Hematopoietic multipotent progenitor cell treated with erythropoietin and hydrocortisone succinate and interleukin-3 and kit ligand, for 15 days (in vitro differentiated cells): Measurements from ENCODE around the gene DNAJC5G.
"Not testable (repeated sequence)": the region's sequence is repeated elsewhere in the genome, so short reads cannot be mapped to it uniquely, and the experiment has no call there.

Source experiments
- DNase-seq: peaks from one replicate; pipeline ENCODE4 v3.0.0-alpha.2; 2015; ENCODE audit warnings: low spot score

The DNAJC5G gene

DNA sequence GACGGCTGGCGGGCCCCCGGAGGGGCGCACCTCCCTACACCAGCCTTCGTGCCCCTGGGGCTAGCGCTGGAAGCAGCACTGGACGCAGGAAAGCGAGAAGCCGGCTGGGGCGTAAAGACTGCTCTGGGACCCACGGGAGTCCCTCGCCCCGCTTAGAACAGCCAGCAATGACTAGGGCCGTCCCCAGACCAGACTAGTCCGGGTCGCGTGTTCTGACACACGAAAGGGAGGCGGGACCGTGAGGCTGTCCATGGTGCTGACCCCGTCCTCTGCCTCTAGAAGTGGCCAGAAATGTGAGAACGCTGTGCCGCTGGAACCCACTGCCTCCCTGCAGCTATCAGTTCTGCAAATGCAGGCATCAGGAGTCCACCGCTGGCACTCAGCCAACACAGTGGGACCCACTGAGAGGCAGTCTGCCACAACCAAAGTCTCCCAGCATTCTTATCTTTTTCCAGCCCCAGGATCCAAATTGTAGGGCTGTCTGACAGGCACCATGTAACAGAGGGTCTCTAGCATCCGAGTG, 33.2 kb downstream of the DNAJC5G start, which contains the start of gene UCN:
UCN (minus strand) TSS at position 87 of the 523 bp plus-strand sequence. CDS start 550 bp downstream, outside the sequence.
- no peak for DNase-seq

DNA sequence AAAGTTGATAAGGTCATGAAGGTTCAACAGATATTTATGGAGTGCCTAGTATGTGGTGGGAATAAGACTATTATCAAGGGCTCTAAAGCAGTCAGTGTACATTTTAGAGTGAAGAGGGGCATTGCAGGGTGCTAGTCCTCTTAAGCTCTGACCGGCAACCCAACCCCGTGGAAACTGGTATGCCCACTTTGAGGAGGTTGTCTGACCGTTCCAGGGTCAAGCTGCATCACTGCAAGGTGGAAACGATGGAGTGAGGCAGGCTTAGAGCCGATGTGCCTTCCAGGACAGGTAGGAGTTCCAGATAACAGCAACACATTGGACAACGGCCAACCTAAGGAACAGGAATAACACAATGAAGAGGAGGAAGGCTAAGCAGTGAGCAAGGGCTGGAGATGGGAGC, 34.4 kb downstream of the DNAJC5G start:
- no peak for DNase-seq

DNA sequence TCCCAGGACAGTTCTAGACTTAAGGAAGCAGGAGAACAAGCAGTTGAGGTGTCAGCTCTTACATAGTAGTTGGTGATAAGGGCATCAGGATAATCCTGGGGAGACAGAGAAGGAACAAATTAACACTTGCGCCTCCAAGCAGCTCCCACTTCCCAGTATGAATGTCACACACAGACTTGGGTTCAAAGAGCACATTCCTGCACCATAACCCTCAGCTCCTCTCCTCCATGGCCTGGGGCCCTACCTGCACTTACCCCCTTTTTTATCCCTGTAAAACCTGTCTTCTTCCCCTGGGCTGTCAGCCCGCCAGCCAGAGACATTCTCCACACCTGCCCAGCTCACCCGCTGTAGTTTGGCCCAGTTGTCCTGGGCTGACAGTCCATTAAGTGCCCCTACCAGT, 36.9 kb downstream of the DNAJC5G start:
- DNase-seq = no peak

DNA sequence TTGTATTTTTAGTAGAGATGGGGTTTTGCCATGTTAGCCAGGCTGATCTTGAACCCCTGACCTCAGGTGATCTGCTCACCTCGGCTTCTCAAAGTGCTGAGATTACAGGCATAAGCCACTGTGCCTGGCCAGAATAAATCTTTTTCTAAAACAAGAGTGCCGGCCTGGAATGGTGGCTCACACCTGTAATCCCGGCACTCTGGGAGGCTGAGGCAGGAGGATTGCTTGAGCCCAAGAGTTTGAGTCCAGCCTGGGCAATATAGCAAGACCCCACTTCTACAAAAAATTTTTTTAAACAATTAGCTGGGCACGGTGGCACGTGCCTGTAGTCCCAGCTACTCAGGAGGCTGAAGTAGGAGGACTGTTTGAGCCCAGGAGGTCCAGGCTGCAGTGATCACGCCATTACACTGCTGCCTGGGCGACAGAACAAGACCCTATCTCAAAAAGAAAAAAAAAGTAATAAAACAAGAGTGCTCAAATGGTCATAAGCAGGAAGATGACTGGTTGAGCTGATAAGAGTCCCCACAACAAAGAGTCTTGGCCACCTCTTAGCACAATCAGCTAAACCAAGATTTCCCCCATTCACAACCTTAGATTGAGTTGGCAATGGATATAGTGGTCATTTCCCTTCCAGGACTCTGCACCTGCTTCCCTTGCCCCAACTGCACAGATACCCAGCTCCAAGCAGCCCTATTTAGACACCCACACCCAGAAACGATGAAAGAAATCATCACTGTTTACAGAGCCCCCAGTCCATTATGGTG, 38.8 kb downstream of the DNAJC5G start:
- DNase-seq = no peak

DNA sequence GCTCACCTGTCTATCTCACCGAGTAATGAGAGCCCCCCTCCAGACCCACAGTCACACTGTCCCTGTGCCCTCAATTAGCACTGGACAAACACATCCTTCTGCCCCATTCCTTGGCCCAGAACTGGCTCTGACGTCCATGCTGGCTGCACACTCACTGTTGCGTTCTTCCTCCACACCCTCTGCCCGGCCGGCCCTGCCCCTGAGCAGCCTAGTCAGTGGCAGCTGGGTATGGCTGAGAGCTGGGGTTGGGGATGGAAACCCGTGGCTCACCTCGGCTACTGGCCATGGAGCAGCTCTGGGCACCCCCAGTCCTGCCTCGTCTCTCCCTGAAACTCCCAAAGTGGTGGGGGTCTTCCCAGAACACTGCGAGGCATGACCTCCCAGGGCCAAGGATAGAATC, 39.5 kb downstream of the DNAJC5G start:
- no peak for DNase-seq

DNA sequence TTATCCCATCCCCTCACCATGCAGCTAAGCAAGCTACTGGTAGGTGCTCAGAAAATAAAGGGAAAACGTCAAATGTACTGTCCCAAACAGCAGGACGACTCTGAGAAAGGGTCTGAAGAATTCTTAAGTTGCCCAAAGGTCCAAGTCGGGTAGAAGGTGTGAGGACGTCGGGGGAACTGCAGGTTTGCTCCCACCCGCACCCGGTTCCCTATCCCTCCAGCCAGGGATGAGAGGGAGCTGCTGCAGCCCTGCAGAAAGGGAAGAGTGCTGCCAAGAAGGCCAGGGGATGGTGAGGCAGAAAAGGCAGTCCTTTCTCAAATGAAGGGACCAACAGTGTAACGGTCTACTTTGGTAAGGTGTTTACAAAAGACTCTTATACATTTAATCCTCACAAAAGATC, 39.9 kb downstream of the DNAJC5G start:
- no peak for DNase-seq

DNA sequence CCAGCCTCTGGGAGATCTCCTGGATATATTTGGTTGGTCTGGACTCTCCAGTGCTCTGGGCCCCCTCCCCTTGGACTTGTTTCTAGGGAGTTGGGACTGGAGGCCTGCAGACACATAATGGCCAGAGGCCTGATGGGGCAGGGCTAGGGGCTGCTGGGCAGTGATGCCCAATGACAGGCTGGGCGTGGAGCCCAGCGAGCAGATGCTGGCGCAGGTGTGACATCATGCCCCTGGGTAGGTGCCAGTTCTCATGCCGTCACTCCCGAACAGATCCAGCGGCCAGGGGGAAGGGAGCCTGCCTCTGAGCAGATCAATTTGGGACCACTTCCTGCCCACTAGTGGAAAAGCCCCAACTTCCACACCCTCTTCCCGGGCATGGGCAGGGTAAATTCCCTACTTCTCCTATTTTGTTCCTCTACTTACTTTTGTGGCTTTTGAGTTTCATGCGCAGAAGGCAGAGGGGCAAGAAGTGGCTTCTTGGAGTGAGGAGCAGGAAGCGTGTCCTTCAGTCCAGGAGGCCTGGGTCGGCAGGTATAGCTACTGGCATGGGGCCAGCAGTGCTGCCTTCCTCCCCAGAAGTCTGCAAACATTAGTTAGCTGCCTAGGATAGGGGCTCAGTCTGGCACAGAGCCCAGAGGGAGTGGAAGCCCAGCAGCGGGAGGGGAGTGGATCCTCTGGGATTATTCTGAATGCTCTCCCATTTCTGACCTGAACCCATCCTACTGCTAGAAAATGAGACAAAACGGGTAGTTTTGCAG, 41.6 kb downstream of the DNAJC5G start:
- no peak for DNase-seq

DNA sequence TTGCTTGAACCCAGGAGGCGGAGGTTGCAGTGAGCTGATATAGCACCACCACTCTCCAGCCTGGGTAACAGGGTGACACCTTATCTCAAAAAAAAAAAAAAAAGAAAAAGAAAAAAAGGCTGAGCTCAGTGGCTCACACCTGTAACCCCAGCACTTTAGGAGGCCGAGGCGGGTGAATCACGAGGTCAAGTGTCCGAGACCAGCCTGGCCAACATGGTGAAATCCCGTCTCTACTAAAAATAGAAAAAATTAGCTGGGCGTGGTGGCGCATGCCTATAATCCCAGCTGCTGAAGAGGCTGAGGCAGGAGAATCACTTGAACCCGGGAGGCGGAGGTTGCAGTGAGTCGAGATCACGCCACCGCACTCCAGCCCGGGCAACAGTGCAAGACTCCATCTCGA, 44.6 kb downstream of the DNAJC5G start:
- not testable (repeated sequence) for DNase-seq

DNA sequence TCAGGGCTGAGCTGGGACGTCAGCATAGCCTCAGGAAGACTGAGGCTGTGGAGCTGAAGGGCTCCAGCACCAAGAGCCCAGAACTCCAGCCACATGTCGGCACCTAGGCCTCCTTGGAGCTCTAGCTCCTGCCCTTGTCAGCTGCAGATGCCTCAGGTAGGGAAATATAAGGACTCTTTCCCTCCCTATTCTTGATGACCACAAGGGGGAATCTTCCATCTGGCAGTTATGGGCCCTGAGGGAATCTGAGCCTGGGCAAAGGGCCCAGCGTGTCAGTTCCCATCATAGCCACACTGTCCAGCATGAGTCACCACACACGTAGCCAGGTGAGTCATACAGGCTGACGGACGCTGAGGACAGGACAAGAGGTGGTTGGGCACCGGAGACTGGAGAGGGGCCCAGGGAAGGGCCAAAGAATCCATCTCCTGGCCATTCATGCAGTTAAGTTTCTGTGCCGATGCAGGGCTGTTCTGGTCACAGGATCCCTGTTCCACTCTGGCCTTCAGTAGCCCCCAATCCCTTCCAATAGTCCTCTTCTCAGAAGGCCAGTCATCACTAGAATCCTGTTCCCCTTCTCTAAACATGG, 45.8 kb downstream of the DNAJC5G start:
- peak; percentile 19 for DNase-seq

DNA sequence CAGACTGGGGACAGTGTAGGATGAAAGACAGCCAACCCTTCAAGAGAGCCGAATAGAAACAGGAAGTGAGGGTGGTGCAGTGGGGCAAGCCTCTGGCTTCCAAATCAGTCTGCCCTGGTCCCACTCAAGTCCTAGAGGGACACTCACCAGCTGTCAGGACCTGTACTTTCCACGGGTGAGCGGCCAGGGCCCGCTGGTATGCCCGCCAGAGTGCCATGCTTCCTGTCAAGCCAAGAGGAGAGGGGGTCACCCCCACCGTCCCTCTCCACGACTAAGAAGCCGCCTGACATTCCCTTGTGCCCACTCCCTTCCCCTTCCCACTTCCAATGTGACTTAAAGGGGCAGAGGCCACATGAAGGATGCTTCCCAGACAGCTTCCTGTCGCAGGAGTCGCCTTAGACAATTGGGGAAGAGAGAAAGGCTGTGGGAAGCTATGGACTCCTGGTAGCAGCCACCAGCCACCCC, 47.1 kb downstream of the DNAJC5G start:
- DNase-seq = no peak

DNA sequence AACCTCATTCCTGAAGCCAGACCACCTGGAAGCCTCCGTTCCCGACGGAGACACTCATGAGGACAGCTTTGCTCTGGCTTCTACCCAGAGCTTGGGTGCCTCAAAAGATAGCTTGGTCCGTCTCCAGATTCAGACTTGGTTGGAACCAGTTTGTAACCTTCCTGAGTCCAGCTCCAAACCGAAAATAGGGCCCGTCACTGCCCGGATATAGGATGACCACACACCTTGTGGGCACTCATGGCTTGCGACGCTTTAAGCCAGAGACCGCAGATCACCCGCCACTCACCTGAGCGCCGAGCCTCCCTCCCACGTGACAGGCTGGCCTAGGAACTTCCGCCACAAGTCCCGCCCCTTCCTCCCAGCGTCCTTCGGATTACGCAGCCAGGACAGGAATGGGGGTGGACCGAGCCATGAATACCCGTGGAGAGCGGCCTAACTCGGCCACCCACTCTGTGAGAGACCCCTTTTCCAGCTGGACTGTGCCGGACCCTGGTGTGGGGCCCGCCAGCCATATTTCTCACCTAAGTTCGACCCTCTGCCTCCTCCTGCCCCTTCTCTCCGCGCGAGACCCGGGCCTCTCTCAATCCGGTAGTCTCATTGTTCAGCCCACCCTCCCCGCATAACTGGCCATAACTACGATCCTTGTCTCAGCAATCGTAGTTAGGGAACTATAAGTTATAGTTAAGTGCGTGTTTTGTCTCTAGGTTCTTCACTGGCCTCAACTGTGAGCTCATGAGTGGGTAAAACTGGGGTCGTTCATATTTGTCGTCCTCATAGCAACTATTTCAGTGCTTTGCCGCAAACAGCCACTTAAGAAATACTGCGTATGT, 47.7 kb downstream of the DNAJC5G start, which contains the start of gene MPV17:
MPV17 (minus strand) TSS at position 332 of the 830 bp plus-strand sequence. CDS start 580 bp downstream, outside the sequence.
- peak; percentile 92 for DNase-seq

DNA sequence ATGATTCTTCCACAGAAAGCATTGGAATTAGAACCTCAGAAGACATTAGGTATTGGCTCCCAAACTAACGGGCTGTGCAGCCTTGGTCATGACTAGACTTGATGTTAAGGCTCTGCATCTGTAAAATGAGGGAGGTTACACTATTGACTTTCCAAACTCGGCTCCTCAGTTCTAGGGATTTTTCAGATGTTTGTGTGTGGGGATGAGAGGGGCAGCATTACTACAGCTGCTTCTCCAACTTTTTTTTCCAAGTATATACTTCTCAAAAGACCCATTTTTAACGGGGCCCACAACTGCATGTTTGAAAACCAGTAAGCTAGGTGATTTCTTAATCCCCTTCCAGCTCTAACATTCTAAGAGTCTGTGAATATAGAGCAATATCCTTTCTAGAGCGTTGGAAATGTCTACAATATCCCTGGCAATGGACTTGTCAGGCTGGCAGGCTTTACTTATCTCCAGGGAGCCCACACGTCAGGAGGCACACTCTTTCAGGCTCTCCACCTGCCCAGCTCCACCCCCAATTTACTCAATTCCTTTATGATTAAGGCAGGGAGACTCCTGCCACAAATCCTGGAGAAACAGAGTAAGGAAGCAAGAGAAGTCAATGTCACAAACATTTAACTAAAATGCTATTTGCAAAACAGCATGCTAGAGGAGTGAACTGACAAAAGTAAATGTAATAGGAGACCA, 48.5 kb downstream of the DNAJC5G start:
- DNase-seq = peak; percentile 19

DNA sequence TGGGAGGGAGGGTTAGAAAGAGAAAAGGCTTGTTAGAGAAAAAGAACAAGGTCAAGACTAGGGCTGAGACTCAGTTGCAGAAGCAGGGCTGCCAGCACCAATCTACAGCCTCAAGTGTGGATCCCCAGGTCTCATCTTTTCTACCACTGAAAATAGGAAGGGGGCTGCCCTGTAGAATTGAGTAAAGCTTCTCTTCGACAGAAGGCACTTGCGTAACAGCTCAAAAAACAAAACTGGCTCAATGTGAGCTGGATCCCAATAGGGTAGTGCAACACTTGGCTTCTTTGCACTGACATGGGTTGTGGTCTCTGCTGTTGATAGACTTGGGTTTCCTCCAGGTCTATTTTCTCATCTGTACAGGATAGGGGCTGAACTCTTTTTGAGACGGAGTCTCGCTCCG, 49.5 kb downstream of the DNAJC5G start:
- DNase-seq = no peak
